ENCODE measurements around the gene CRYBG1.

The CRYBG1 gene

DNA sequence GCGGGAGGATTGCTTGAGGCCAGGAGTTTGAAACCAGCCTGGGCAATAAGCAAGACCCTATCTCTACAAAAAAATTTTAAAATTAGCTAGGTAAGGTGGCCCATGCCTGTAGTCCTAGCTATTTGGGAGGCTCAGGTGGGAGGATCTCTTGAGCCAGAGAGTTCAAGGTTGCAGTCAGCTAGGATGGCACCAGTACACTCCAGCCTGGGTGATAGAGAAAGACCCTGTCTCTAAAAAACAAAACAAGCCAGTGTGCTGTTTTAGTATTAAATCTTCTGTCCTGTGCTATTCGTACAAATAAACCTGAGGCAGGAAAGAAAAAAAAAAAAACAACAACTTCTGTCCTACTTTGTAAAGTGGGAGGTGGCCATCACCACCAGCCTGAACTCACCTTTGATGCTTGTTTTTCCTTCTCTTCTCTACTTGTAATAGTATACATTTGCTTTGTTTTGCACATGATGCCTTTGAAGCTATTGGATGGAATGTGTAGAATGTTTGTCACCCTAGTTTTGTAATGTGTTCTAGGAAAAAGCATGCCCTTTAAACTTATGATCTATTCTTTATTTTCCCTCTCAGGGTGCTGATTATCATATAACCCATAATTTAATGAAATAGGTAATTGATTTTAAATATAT lies 102.5 kb downstream of the CRYBG1 start:
- DNase-seq, result no peak

DNA sequence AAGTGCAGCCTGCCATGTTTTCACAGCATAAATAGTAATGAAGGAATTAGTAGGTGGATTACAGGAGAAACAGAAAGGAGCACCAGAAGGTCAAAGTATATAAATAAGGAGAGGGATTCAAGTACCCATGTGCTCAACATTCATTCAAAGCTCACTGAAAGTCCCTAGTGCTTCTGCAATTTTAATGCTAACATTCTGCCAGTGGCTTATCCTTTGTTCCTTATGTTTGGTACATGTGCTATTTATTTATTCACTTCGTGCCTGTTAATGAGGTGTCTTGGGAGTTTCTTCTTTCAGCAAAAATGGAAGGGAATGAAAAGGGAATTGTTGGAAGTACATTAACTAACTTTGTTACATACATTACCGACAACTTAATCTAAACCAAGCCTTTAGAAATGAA lies 105.7 kb downstream of the CRYBG1 start:
- DNase-seq, result no peak

DNA sequence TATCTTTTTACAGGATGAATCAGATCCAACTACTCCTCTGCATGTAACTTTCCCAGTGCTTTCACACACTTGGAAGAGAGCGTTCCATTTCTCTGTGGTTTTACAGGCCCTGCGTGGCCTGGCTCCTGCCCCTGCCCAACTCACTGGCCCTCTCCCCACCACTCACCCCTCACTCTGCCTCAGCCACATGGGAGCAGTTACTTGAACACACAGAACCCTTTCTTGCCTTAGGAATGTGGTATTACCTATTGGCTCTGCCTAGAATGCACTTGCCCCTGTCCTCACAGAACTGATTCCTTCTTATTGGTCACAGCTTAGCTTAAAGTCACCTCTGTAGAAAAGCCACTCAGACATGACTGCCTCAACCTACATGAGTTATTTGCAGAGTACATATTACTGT lies 108.4 kb downstream of the CRYBG1 start:
- DNase-seq, result no peak

DNA sequence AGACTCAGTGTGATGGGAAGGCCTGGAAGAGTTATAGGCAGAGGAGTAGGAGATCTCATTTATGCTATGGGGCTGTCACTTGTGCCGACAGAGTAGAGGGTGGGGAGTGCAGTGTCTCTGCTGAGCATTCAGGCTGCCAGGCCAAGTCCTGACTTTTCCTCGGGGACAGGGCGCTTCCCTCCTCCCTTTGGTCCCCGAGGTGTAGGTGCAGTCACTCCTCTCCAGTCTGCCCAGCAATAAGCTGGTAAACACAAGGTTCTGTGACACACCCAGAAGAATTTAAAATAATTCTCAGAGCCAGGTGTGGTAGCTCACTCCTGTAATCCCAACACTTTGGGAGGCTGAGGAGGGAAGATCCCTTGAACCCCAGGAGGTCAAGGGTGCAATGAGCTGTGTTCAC lies 109.4 kb downstream of the CRYBG1 start:
- no peak for DNase-seq

DNA sequence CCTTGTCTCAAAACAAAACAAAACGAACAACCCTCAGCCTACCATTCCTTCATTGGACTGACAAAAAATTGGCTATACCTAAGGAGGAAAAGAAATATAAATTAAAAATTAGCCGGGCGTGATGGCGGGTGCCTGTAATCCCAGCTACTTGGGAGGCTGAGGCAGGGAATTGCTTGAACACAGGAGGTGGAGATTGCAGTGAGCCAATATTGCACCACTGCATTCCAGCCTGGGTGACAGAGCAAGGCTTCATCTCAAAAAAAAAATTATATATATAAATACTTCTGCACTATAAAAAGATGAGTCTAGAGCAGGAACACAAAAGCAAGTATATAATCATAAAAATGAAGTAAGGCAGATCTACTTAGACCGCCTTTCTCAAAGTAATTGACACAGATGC lies 109.8 kb downstream of the CRYBG1 start:
- no peak for DNase-seq

DNA sequence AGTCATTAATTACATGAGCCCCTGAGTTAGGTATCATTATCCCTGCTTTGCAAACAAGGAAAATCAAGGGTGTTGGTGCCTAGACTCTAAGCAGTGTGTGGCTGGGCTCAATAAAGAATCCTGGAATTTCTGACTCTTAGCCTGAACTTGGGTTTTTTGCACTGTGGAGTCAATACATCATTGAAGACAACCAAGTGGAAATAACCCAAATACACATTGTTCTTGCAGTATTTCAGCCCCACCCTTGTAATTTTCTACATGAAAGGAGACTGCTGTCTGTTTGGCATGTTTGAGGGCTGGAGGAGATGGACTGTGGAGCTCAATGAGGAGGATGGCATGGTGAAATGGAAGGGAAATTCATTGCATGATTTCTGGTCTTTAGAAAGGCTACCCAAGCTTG lies 110.3 kb downstream of the CRYBG1 start:
- DNase-seq, result no peak

DNA sequence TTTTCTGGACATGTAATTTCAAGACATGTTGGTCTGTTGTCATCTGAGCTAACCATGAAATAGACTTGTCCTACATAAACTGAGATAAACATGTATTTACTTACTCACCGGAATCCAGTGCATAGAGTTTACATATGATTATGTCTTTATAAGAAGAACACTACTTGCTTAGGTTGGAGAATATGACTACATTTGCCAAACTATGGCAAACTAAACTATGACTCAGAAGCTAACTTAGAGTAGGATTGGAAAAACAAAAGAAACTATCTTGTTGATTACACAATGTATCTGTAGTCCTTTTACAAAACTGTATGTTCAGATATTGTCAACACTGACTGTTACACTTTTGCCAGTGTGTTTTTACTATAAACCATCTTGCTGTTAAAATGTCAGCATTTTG lies 113.3 kb downstream of the CRYBG1 start:
- no peak for DNase-seq

DNA sequence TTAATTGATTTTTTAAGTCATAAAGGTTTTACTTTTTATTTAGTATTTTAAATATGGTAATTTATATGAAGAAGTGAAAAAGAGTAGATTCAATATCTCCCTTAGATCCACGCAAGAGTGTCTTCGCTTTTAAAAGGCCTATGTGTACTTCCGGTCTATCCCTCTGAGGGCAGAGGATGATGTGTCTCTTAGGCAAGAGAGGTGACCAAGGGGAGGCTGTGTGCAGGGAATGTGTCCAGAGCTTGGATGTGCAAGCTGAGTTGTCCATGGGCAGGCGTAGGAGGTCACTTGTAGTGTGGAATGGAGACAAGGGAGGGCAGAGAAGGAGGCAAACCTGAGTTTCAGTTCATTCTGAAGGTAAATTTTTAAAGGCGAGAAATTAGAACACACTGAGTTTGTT lies 113.9 kb downstream of the CRYBG1 start:
- no peak for DNase-seq

DNA sequence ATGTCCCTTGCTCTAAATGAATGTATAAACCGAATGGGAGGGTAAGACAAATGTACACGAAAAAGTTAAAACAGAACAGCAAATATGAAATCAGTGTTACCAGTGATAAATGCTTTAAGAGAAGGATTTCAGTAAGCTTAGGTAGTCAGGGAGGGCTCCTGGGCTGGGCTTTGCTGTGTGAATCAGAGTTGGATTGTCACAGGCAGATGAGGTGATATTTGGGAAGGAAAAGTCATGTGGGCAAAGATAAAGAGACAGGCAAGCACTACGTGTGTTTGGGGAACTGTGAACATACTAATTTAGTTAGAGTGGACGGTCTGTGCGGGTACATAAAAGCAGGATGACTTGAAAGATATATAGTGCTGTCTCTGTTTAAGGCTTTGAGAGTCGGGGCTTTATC lies 114.8 kb downstream of the CRYBG1 start:
- no peak for DNase-seq

DNA sequence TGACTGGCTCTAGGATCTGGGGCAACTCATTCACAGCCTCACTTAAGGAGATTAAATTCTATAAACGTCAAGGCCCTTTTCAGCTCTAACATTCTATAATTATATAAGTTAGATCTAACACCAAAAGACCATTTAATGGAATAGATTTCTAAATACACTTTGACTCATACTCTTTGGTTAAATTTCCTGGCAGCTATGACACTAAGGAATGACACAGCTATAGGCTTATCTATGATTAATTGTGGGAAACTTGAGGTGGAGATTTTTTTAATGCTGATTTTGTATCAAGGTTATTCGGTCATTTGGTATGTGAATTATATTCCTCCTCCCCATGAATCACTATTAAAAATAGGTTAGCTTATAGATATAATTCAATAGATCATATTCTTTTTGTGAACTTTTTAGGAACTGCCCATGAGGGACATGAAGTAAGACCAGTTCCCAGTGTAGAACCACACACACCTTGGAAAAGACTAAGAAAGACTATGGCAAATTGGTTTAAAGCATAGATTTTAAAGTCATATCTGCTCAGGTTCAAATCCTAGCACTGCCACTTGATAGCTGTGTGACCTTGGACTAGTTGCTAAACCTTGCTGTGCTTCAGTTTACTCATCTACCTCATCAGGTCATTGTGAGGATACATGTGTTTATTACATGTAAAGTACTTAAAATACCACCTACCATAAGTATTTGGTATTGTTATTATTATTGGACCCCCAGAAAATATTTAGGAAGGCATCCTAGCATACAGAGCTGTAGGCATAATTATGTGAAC lies 116.0 kb downstream of the CRYBG1 start:
- no peak for DNase-seq

DNA sequence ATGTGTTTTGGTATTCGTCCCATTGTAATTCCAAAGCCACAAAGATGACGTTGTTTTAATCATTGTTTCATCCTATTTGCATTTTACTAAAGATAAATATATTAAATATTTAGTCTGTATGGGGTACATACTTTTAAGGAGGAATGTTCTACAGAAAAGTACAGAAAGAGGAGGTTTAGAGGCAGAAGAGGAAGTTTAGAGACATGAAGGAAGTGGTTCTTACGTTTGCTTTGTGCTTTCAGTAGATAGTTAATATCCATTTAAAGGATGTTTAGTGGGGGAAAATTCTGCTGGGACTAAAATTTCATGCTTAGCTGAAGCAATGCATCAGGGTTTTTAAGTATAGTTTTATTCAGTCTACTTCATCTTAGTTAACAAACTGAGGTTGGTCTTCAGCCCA lies 116.6 kb downstream of the CRYBG1 start:
- DNase-seq, result no peak

DNA sequence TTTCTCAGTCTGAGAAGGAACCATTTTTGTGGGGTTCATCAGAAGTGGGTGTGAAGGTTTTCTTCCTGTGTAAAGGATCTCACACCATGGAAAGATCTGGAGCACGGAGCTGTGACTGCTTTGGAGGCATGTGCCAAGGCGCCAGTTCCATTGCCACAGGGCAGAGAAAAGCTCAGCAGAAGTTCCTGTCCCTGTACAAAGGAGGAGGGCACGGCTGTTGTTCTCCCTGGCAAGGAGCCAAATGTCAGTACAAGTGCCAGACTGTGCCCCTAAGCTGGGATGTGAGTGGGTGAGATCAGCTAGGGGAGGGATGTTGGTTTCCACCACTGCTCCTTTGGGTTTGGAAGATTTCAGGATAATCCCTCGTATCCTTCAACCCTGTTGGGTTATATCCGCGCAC lies 117.3 kb downstream of the CRYBG1 start:
- no peak for DNase-seq

DNA sequence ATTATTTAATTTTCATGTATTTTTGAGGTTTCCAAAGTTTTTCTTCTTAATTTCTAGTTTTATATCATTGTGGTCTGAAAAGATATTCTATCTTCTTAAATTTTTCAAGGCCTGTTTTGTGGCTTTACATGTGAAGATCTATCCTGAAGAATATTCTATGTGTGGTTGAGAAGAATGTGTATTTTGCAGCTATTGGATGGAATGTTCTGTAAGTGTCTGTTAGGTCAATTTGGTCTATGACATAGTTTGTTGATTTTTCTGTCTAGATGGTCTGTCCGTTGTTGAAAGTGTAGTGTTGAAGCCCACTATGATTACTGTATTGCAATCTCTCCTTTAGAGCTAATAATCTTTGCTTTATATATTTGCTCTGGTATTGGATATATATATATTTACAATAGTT lies 125.7 kb downstream of the CRYBG1 start:
- no peak for DNase-seq

DNA sequence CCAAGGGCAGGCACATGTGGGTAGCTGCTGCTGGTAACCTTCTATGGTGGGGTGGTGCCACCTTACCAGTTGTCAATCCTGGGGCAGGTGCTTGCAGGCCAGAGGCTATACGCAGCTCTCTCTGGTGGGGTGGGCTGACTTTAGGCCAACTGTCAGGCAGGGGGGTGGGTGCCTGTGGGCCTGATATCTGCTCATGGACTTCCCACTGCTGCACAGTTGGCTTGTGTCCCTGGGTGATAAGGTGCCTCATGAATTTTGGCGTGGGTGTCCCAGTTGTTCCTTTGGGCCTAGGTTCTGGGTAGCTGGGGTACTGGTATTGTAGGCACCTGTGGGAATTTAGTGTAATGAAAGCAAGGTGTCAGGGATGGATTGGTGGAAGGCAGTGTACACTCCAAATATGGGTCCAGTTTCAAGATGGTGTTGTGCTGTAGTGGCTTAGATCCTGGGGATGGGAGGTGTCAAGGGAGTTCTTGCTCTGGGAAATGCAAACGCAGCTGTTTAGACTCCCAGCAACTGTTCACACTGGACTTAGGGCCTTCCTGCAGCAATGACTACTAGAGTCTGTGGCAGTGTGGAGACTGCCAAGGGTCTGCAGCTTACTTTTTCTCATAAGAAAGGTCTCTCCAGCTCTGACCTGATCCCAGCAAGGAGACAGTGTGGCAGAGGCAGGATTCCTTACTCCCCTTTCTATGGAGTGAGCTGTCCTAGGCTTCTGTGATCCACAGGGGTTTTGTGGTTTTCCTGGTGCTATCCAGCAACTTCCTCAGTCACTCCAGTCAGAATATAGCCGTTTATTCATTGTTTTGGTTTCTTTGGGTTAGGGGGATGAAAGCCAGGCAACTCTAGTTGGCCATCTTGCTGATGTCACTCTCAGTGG lies 128.2 kb downstream of the CRYBG1 start:
- DNase-seq, result no peak

DNA sequence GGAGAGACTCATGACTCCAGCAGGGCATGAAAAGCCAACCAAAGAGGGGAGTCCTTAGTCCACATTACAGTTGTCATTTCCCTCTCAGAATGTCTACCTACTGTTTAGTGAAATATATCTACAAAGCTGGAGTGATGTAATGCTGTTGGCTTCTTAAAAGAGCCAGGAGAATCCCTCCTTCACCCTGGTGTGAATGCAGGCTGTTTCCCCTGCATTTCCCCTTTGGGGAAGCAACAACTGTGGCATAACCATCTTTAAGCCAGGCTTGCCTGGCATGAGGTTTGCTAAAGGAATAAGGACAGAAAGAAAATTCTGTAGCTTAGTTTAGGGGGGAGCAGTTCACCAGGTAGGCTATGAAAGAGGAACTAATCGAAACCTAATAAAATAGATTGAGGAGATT lies 129.5 kb downstream of the CRYBG1 start:
- no peak for DNase-seq

DNA sequence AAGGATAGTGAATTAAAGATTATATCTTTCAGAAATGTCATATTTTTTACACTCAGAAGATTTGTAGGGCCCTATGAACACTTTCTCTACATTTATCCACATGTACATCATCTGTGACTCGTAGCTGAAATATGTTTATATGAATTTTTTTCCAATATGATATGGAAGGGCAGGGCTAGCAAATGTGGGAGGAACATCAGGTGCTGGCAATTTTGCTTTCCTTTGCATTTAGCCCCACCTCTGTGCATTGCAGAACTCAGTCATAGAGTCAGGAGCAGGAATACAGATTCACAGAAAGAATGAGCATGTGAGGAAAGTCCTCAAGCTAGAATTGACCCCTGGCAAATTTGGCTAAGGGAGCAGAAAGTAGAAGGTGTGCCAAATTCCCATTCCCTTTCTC lies 129.9 kb downstream of the CRYBG1 start:
- no peak for DNase-seq

DNA sequence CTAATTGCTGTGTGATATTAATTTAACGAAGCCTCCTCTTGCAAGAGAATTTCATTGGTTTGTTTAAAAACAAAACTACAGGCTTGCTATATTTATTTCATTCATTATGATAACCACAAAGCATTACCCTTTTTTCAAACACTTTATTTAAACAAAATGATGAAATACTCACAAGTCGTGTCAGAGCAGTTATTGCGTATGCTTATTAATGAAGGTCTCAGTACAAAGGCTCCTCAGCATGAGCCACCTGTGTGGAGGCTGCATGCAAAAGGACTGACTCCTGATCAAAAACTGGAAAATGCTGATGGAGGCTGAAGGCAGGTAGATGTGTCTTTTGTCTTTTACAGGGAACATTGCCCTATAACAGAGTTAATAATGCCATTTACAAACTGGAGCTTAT lies 130.5 kb downstream of the CRYBG1 start:
- no peak for DNase-seq

DNA sequence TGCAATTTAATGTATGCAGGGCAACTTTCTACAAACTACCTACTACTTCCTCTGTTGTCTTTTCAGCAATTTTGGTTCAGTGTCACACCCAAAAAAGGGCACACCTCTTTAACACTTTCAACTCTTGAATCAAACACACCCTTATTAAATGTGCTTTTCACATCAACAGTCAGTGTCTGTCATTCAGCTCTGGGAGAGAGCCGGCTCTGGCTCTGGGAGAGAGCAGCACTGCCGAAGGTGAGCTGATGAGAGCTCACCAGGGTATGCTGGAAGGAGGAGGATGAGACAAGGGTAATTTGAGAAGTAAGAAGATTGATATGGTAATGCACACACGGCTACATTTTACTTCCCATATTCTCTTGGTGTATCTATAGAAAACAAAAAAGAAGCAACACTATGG lies 134.5 kb downstream of the CRYBG1 start:
- DNase-seq, result no peak

DNA sequence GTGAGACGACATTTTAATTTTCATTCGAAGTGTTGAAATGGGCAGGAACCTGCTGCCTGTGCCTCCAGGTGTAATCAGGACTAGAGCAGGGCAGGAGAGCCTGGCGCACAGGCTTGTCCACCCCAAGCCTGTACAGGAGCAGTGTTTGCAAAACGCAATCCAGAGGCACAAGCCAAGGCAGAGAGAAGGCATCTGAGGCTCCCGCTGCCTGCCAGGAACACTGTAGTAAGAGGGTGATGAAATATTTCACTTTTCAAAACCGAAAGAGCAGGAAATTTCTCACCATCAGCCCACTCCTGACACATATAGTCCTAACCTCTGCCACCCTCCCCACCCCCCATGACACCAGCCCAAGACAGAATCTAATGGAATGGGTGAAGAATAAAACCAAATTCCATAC lies 136.3 kb downstream of the CRYBG1 start:
- DNase-seq, result no peak

DNA sequence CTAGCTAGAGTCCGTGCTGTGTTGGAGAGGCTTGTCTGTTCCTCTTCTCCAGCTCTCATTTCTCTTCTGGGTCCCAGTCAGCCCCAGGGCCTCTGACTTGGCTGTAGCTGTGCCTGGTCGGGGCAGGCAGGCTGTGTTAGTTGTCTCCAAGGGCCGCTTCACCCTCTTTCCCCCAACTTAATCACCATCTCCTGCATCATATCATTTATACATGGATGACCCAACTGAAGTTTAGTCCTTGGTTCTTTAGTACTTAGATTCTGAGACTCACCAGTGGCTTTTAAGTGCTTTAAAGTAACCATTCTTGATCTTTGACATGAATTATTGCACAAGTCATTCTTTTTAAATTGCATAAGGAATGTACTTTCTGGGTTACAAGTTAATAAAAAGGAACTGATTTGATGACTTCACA lies 141.4 kb downstream of the CRYBG1 start:
- no peak for DNase-seq

DNA sequence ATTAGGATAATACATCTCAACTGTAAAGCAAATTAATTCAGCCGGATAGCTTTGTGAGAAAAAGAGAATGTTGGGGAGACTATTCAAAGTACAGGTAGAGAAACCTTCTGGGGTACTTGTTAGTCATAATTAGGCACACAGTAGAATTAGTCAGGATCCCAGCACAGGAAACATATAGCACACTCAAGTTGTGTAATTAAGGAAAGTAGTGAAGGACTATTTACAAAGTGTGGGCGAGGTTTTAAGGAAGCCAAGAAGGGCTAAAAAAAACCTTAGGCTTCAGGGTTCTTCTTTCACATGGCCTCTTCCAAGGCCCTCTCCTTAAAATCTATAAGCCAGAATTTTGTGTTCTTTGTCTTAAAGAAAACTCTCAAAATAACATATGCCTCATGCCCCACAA lies 142.0 kb downstream of the CRYBG1 start:
- no peak for DNase-seq

DNA sequence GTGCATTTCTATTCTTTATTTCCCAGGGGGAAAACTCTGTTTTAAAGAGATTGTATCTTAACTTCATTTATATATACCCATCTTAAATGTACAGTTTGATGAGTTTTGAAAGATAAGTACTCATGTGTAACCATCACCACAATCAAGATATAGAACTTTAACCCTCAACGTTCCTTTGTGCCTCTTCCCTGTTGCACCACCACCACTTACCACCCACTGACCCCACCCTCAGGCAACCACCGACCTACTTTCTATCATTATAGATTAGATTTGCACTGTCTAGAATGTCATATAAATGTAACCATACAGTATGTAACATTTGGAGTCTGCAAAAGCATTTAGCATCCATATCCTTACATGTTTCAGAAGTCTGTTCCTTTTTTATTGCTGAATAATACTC lies 147.8 kb downstream of the CRYBG1 start:
- DNase-seq, result no peak

DNA sequence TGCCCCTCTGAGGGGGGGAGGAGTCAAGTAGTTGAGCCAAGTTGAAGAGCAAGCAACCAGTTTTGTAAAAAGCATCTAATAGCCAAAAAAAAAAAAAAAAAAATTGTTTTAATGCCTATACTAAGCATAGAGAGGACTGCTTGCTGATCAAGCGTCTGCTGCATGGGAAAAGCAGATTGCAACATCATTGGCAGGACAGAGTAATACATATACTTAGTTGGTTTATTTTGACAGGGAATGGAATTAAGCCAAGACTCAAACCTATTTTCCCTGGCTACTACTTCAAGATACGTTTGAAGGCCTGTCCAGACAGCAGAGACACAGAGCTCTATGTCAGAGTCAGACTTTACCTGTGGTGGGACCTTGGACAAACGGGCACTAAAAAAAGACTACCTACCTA lies 148.3 kb downstream of the CRYBG1 start:
- DNase-seq, result no peak
